Measurements from ENCODE around the gene CYP27B1.

GRCh38 chr12:57746025-57746424 is 20.9 kb downstream of the CYP27B1 start:
- TF ChIP-seq EZH2 (IDR thresholded peaks at IDR 0.05; ENCODE audit: borderline replicate concordance, low read depth, low read length, poor library complexity, severe bottlenecking) = no peak
- TF ChIP-seq CTCF (conservative IDR thresholded peaks at IDR 0.05; ENCODE audit: low read depth, low read length) = no peak
